Prostate gland (tissue), 2 donors: ENCODE data around the gene CCDC88B. TPM values are rescaled to one million over a fixed set of nuclear protein-coding genes. Genes with fewer than 3 reads are reported as not detected.

Experiments
- DNase-seq: peaks from one replicate; pipeline ENCODE4 v3.0.0-alpha.2; 2019; ENCODE audit warnings: low spot score
- H3K27ac ChIP-seq, 2 donors: fragments of 200-600 bp; sonication (generic); 2 replicates each; pipeline ENCODE4 v1.5.1; 2017 to 2019
- H3K27me3 ChIP-seq: fragments of 200-600 bp; sonication (generic); replicated peaks from 2 replicates; pipeline ENCODE4 v1.5.1; 2019; ENCODE audit not compliant: insufficient read depth
- H3K36me3 ChIP-seq, 2 donors: fragments of 200-600 bp; sonication (generic); 1 replicate in 1 of 2; 2 replicates in 1 of 2; pipeline versions ENCODE4 v1.5.1 to v1.8.1; 2017 to 2019
- H3K4me1 ChIP-seq: fragments of 200-600 bp; sonication (generic); replicated peaks from 2 replicates; pipeline ENCODE4 v1.5.1; 2019
- H3K4me3 ChIP-seq, 2 donors: fragments of 200-600 bp; sonication (generic); 2 replicates each; pipeline ENCODE4 v1.5.1; 2017 to 2019
- H3K9me3 ChIP-seq: fragments of 200-600 bp; sonication (generic); 2 replicates; pipeline ENCODE4 v1.5.1; 2017
- POLR2A ChIP-seq: fragments of 450-650 bp; IDR thresholded peaks from one replicate; pipeline ENCODE4 v1.6.1; 2016; ENCODE audit warnings: antibody characterized with exemption, mild to moderate bottlenecking
- POLR2AphosphoS5 ChIP-seq: sonication (generic); formaldehyde crosslinking; IDR thresholded peaks from one replicate; pipeline ENCODE4 v1.6.1; 2017; ENCODE audit warnings: antibody characterized with exemption
- WGBS: methylation state at CpG from one replicate; pipeline ENCODE4 v1.1.5; 2018; 5-methylcytosine and 5-hydroxymethylcytosine counted together
- intact Hi-C: fragments of 100-400 bp; cut with DNase I; formaldehyde crosslinking; loops from one replicate; pipeline ENCODE4 v1.14.2; 2022
- total RNA-seq, 2 donors: library from RNA; depleted of rRNA; stranded (reverse); fragments of >200 nt; gene quantifications; one replicate each; pipeline ENCODE4 v1.1.0, GENCODE V29; 2016
- TF ChIP-seq, protein P1 (sequence below), 4 experiments: fragments of 200-600 bp in 2 of 4; fragments of 450-650 bp in 2 of 4; sonication (generic) in 2 of 4; IDR thresholded peaks; 1 replicate in 3 of 4; 2 replicates in 1 of 4; pipeline ENCODE4 v1.5.1; 2016 to 2019; ENCODE audit warnings: antibody characterized with exemption in 4 of 4, mild to moderate bottlenecking in 2 of 4, moderate library complexity in 2 of 4

The CCDC88B gene
- total RNA-seq, 2 donors from 2014 or later = 3.0 to 10.0 TPM

DNA sequence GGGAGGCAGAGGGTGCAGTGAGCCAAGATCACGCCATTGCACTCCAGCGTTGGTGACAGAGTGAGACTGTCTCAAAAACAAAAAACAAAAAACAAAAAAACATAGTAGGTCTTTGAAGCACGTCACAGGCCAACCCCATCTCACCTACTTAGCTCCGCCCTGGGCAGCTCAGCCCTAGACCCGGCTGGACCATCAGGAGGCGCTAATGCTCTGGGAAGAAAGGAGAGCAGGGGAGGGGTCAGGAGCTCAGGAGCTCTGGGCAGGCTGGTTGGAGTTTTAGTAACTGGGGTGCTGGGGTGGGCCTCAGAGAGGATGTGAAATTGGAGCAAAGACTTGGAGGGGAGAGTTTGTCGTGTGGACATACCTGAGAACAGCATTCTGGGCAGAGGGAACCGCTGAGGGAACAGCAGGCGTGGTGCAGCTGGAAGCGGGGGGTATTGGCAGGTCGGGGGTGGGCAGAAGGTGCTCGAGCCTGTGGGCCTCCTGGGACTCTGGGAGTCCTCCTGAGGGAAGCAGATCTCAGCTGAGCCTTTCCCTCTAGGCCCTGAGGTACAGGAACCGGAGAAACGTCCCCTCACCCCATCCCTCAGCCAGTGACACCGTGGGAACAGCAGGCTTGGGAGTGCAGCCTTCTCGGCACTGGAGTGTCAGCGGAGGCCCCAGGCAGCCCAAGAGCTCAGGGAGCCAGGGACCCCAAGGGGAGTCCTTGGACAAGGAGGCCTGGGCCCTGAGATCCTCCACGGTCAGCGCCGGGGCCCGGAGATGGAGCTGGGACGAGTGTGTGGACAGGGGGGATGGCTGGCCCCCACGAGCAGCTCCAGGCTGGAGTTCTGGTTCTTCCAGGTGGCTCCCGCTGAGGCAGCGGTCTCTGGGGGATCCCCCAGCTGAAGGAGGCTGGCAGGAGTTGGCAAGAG lies 16.8 kb downstream of the CCDC88B start:
- H3K9me3 ChIP-seq = no peaks in the 10 kb centered on the region
- no peak overlapping the region for H3K4me3 ChIP-seq
- 83% methylated on average over 25 of the region's 25 CpGs for WGBS
- no peaks in the 10 kb centered on the region for H3K27me3 ChIP-seq
- intact Hi-C loops = no loop called here
- H3K4me1 ChIP-seq = peaks cover 6% of the 10 kb centered on the region
- DNase-seq = no peak
- H3K36me3 ChIP-seq = no peaks in the 10 kb centered on the region
- no peak overlapping the region for H3K27ac ChIP-seq
- TF ChIP-seq, protein P1, sequence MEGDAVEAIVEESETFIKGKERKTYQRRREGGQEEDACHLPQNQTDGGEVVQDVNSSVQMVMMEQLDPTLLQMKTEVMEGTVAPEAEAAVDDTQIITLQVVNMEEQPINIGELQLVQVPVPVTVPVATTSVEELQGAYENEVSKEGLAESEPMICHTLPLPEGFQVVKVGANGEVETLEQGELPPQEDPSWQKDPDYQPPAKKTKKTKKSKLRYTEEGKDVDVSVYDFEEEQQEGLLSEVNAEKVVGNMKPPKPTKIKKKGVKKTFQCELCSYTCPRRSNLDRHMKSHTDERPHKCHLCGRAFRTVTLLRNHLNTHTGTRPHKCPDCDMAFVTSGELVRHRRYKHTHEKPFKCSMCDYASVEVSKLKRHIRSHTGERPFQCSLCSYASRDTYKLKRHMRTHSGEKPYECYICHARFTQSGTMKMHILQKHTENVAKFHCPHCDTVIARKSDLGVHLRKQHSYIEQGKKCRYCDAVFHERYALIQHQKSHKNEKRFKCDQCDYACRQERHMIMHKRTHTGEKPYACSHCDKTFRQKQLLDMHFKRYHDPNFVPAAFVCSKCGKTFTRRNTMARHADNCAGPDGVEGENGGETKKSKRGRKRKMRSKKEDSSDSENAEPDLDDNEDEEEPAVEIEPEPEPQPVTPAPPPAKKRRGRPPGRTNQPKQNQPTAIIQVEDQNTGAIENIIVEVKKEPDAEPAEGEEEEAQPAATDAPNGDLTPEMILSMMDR (IDR thresholded peaks at IDR 0.05) = no peak
- TF ChIP-seq POLR2AphosphoS5 (no peak), POLR2A (no peak)

DNA sequence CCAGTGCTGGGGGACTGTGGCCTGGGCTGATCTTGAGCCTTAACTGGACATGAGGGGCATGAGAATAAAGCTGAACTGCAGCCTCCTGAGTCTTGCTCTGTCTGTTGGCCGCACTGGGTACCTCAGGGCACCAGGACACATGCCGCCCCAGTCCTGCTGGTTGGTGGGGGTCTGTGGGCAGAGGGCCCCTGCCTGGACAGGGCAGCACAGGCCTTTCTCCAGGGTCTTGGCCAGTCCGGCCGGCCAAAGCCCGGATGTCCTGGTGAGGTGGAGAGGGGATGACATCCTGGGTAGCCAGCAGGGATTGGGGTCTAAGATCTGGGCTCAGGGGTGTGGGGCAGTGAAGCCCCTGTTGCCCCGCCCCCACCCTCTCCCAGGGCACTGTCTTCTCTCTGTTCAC lies 17.4 kb downstream of the CCDC88B start:
- intact Hi-C loops = no loop called here
- no peak for DNase-seq
- Histone ChIP-seq H3K4me3 (no peak overlapping the region), H3K9me3 (no peaks in the 10 kb centered on the region), H3K27me3 (no peaks in the 10 kb centered on the region), H3K36me3 (no peaks in the 10 kb centered on the region), H3K27ac (no peak overlapping the region), H3K4me1 (peaks cover 6% of the 10 kb centered on the region)
- 94% methylated on average over 6 of the region's 6 CpGs for WGBS
- TF ChIP-seq POLR2AphosphoS5 (no peak), POLR2A (no peak)
- TF ChIP-seq, protein P1 (IDR thresholded peaks at IDR 0.05) = no peak

DNA sequence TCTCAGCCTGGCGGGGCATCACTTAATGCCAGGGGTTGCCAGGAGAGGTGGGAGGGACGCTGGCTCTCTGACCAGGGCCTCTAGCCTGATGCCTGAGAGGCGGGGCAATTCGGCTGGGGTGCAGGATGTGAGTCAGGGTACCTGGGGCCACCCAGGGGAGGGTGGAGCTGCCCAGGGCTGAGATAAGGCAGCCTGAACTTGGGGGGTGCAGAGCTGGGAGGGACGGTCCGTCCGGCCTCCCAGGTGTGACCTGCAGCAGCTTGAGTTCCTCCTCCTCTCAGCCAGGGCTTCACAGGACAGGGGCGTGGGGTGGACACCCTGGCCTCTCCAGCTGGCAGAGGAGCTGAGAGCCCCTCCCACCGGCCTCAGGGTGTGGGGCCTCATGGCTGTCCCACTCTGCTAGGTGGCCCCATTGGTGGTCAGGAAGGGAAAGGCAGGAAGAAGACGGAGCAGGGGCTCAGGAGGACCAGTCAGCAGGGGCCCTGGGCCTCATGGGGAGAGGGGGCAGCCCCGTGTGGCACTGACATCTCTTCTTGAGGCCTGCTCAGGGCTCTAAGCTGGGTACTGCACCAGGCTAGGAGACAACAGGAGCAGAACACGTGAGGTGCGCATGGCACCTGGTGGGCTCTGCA lies 18.0 kb downstream of the CCDC88B start:
- no peak for DNase-seq
- intact Hi-C loops = no loop called here
- no peaks in the 10 kb centered on the region for H3K27me3 ChIP-seq
- peaks cover 6% of the 10 kb centered on the region for H3K4me1 ChIP-seq
- H3K9me3 ChIP-seq = no peaks in the 10 kb centered on the region
- no peaks in the 10 kb centered on the region for H3K36me3 ChIP-seq
- TF ChIP-seq, protein P1 (IDR thresholded peaks at IDR 0.05) = no peak
- TF ChIP-seq POLR2A = no peak
- no peak for TF ChIP-seq POLR2AphosphoS5
- WGBS = 66% methylated on average over 12 of the region's 13 CpGs
- H3K4me3 ChIP-seq = peak overlapping the region in 1 of 2 donors; percentile 75
- peak overlapping the region; percentile 78 to 81 for H3K27ac ChIP-seq

DNA sequence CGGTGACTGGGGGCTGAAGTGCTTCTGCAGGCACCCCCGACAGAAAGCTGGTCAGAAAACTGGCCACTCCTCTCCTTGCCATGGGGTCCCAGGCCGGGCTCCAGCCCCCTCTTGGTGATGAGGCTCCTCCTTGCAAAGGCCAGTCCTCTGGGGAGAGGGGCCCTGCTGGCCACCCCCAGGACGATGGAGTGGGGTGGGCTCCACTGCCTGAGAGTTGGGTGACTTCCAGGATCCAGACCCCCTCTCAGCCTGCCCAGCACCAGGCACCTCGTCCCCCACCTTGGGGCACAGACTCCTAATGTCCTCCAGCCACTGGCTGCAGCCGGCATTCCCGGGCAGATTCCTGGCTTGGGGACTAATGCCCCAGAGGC lies 18.5 kb downstream of the CCDC88B start:
- no peak for DNase-seq
- peaks cover 6% of the 10 kb centered on the region for H3K4me1 ChIP-seq
- no peaks in the 10 kb centered on the region for H3K36me3 ChIP-seq
- H3K27ac ChIP-seq = peak overlapping the region; percentile 78 to 81
- no peaks in the 10 kb centered on the region for H3K9me3 ChIP-seq
- no peaks in the 10 kb centered on the region for H3K27me3 ChIP-seq
- TF ChIP-seq POLR2AphosphoS5 (no peak), POLR2A (no peak)
- TF ChIP-seq, protein P1 (IDR thresholded peaks at IDR 0.05) = no peak
- intact Hi-C loops = no loop called here
- 29% methylated on average over 7 of the region's 7 CpGs for WGBS
- peak overlapping the region; percentile 60 to 75 for H3K4me3 ChIP-seq
